ENCODE results near the gene FAM168B.

FAM168B gene

DNA sequence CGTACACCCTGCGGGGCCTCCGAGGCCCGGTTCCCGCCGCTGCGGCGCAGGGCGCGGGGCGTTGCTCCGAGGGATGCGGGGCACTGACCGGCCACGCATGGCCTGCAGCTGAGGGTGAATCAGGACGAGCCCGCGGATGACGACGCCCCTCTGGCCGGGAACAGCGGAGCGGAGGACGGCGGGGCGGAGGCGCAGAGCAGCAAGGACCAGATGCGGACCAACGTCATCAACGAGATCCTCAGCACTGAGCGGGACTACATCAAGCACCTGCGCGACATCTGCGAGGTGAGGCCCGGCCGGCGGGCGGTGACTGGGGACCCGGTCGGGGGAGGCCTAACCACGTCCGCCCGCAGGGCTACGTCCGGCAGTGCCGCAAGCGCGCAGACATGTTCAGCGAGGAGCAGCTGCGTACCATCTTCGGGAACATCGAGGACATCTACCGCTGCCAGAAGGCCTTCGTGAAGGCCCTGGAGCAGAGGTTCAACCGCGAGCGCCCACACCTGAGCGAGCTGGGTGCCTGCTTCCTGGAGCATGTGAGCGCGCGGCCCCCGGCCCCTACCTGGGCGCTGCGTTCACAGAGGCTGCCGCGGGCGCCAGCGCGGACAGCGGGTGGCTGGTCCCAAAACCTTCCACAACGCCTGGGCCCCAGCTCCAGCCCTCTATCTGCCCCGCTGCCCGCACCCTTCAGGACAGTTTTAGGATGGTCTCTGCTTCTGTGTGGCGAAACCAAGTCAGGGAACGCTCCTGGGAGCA, 53.2 kb downstream of the FAM168B start:
- DNase-seq (ENCODE audit: low spot score) = no peak

DNA sequence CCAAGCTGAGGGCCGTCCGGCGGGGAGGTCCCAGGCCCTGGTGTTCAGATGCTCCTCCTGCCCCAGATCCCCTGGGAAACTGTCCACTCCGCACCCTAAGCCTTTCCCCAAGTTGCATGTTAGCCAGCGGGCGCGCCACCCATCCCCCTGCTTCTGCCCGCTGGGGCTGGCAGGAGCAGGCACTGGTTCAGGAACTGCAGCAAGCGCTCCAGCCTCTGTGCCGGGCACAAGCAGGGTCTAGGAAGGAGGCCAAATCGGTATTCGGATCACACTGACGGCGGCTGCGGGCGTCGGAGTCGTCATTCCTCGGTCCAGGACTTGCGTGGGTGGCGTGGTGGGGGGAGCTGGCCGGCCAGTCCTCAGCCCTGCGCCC, 53.7 kb downstream of the FAM168B start:
- no peak for DNase-seq (ENCODE audit: low spot score)

DNA sequence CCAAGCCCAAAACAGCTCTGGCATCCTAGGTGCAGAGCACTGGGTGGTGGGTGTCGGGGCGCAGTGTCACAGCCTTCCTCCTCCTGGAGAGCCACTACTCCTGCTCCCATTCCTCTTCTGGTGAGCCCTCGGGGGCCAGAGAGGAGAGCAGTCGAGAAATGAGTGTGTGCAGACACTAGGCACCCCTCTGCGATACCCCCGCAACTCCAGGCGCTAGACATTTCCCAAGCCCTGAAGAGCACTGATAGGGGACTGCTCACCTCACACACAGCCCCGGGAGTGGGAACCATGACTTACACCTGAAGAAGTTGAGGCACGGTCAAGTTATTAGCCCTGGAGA, 54.2 kb downstream of the FAM168B start:
- DNase-seq (ENCODE audit: low spot score) = no peak

DNA sequence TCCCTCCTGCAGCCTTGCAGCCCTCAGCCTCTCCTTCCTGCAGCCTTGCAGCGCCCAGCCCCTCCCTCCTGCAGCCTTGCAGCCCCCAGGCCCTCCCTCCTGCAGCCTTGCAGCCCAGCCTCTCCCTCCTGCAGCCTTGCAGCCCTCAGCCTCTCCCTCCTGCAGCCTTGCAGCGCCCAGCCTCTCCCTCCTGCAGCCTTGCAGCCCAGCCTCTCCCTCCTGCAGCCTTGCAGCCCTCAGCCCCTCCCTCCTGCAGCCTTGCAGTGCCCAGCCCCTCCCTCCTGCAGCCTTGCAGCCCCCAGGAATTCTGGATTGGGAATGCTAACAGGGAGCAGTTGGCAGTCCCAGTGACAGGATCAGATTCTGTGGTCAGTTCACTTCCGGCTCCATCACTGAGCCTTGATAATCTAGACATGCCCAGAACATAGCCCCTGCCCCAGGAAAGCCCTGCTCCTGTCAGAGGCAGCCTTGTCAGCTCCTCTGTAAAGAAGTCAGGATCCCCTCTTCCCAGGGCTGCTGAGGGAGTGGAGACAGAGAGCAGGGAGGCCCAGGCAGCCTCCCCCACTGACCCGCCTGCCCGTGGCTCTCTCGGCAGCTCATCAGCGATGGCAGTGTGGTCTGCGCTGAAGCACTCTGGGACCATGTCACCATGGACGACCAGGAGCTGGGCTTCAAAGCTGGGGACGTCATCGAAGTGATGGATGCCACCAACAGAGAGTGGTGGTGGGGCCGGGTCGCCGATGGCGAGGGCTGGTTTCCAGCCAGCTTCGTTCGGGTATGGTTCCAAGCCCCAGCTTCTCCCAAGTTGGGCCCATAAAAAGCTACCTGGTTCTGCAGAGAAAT, 54.8 kb downstream of the FAM168B start:
- no peak for DNase-seq (ENCODE audit: low spot score)

DNA sequence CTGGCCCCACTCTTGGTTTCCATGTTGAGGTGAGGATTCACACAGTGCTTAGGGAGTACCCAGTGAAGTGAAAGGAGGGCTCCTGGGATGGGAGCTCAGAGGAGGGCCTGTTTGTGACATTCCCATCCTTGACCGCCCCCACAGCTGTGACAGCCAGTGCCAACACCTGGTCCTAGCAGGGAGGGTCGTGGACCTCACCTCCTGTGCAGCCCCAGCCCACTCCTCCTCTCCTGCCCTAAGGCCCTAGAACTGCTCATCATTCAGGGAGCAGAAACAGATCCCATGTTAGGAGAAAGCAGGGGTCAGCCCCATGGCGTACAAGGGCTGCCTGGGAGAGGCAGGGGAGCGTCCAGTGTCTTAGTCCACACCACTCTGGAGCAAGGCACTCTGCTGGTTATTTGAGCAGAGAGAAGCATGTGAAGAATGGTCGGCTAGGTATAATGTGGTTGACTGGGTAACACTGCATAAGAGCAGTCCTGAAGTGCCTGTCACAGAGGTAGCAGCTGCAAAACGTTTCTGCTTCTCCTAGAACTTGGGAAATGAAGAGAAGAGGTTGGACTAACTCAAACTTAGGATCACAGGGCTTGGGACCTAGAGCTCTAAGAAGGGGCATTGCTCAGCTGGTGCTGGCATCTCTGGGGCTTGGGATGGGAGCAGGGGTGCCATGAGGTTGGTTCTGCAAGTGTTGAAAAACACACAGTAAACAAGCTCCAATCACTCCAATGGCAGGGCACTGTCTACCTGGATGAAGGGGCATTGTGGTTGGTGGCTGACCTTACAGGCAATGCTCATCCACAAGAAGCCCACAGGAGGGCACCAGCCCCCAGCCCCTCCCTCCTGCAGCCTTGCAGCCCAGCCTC, 55.6 kb downstream of the FAM168B start:
- no peak for DNase-seq (ENCODE audit: low spot score)

DNA sequence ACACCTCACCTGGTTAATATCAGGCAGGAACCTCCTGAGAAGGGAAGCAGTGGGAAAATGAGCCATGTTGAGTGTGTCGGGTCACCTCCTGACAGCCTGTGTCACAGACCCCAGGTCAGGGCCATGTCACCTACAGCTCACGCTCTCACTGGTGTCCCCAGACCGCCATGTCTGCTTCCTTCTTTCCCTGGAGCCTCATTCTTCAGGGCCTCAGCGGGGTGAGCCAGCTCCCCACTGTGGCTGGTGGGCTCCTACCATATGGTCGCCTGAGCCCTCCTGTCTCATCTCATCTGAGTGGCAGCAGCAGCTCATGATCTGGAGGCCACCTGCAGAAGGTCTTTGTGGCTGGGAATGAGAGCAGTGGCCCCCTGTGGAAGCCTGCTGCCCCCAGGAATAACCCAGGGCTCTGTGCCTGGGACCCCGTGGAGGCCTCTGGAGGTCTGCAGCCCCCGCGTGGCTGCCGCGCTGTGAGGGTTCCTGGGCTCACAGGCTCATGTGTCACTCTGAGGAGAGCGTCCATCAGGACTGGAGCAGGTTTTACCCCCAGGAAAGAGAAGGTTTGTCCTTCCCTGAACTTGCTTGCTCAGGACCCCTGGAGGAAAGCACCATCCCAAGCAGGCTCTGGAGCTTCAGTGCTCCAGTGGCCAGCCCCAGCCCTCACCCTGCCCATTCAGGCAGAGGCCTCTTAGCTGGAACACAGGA, 56.4 kb downstream of the FAM168B start:
- no peak for DNase-seq (ENCODE audit: low spot score)

DNA sequence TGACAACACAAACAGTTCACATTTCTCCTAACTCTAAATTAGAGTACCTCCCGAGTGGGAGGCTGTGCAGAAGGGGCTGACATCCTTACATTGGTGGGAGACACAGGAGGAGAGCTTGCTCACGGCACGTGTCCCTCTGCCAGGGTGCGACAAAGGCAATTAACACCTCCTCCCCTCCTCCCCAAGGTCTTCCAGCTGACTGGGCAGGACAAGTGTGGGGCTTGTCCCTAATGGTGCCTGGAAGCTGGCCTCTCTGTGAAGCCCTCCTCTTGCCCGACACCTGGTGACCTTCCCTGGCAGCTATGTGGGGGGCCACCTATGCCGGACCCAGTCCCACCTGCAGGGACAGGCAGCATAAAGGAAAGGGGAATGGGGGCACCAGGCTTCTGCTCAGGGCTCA, 57.0 kb downstream of the FAM168B start:
- no peak for DNase-seq (ENCODE audit: low spot score)

DNA sequence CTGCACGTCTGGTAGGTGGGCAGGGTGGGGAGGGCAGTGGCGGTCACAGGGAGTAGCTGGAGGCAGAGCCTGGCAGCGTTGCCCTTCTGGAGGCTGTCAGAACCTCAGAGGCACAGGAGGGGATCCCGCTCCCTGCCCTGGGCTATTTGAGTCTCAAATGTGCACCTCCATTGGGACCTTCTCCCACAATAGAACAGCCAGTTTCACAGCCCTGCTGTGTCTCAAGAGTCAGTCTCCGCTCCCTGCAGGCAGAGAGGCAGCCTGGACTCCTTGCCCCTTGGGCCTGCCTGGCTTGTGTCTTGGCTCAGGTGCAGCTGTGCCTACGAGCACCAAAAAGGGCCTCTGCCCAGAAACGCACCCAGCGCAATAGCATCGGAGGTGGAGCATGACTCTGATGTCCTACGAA, 57.4 kb downstream of the FAM168B start:
- DNase-seq (ENCODE audit: low spot score) = no peak

DNA sequence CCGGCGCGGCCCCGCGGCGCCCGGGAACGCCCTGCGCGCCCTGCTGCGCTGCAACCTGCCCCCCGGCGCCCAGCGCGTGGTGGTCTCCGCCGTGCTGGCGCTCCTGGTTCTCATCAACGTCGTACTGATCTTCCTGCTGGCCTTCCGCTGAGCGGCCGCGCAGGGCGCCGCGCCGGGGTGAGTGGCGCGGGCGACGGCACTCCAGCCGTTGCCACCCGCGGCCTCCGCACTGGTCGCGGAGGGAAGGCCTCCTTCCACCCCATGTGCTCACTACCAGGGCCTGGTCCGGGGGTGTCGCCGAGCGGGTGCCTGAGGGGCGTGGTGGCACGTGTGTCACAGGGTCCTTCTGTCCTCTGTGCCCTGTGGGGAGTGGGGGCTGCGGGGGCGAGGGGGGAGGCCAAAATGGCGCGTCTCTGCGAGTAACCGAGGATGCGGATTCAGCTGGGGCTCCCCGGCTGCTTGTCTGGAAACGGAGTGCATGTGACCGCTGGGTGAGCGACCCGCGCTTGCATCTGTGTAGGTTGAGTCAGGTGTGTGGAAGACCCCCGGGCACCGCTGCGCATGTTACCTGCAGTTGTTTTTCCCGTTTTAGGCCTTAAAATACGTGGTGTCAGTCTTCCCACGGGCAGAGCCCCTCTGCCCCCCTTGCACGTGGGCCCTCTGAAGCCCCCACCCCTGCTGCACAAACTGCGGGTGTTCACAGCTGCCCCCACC, 58.0 kb downstream of the FAM168B start:
- no peak for DNase-seq (ENCODE audit: low spot score)

DNA sequence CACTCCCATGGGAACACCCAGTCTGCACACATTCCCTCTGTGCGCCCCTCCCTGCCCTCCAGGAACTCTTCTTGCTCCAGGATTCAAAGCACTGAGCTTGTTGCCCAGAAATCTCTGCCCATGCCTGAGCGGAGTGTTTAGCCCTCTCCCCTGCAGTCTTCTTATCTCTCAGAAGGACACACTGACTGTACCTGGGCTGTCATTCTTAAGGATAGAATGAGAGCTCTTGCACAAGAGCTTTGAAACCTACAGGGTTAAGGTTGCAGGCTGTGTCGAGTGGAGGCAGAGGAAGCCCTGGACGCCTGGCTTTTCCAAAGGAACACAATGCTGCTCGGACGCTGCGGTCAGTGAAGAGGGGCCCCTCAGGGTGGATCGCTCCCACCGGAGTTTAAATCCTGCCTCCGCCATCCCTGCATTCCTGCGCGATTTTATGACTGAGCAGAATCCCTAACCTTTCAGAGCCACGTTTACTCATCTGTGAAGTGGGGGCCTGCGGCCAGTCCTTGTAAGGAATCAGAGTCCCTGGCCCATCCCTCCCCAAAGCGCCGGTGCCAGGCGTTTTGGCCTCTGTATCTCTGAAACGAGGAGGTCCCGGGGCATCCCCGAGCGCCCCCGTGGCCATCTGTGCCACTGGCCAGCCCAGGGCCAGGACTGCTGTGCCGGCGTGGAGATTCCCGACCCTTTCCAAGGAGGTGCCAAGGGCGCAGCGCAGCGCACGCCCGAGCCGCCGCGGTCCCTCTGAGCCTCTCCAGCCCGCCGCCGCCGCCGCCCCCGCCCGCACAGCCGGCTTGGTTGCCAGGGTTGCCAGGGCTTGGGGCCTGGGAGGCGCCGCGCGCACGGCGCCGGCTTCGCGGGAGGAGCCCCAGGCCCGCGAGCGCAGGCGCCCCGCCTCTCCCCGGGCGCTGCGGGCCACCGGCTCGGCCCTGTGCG, 58.9 kb downstream of the FAM168B start:
- DNase-seq (ENCODE audit: low spot score) = no peak

DNA sequence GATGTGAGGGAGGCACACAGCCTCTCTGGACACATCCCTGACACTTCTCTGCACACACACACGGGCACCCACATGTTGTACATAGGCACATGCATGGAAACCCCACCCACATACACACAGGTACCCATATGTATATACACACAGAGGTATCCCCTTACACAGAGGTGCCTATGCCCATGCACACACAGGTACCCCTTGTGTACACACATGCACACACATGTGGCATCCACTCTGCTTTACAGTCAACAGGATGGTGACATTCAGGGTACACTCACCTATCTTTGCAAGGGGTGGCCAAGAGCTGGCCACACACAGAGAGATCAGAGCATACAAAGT, 59.5 kb downstream of the FAM168B start:
- DNase-seq (ENCODE audit: low spot score) = no peak

DNA sequence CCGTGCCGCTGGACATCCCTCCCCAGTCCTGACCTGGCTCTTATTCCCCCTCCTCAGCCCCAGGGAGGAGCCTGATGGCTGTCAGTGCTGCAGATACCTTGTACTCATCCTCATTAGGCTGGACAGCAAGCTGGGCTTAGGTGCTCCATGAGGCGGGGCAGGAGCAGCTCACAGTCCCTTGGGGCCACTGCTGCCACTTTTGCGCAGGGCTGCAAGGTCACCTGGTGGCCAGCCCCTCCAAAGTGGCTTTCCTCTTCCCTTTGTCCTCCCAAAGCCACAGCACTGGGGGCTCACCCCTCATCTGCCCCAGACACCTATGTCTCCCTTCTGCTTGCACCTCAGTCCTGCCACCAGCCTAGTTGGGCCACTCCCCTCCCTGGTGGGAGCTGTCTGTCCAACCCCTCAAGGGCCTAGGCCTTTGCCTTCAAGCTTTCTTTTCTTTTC, 60.8 kb downstream of the FAM168B start:
- DNase-seq (ENCODE audit: low spot score) = no peak

DNA sequence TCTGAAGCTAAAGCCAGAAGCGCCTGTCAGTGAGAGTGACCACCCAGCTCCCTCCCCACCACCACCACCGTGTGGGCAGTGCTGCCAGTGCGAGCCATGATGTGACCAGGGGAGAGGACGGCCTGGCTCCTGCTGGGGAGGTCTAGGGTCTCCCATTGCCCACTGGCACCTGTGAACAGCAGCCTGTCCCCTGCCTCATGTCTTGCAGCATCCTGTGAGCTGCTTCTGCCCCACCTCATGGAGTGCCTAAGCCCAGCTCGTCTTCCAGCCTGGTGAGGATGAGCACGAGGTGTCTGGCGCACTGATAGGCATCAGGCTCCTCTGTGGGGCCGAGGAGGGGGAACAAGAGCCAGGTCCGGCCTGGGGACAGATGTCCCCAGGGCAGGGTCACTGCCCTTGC, 61.4 kb downstream of the FAM168B start:
- no peak for DNase-seq (ENCODE audit: low spot score)

DNA sequence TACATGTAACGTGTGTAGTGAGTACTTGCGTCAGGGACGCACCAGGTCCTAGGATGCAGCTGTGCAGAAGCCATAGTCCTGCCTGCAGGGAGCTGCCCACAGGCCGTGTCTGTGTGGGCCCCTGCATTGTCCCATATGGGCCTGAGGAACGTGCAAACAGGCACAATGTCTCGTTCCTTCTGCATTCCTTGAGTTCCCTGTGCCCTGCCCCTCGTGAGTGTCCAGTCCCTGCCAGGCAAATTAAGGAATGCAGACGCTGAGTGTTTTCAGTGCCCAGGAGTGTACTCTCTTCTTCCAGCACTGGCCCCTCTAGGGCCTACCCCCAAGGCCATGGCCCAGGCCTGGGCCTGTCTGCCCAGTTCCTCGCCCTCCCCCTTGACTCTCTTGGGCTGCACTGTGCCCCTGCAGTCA, 61.8 kb downstream of the FAM168B start:
- DNase-seq (ENCODE audit: low spot score) = no peak

DNA sequence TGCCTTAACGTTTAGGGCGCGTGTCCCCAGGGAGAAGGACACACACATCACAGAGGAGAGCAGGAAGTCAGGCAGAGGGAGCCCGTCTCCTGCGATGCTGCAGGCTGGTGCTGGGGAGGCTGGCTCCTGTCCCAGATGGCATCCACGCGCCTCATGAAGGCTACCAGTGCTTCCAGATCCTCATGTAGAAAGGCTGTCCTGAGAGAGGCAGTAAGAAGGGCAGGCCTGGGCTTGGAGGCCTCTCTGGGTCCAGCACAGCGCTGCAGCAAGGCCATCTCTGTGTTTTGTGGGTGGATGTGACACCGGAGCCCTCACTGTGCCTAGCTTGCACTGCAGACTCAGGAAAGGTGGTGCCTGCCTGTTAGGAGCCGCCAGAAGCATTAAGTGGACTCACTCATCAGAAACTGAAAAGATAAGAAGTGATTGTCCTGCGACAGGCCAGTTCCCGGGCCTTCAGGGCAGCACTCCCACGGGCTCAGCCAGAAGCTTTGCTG, 62.7 kb downstream of the FAM168B start:
- no peak for DNase-seq (ENCODE audit: low spot score)

DNA sequence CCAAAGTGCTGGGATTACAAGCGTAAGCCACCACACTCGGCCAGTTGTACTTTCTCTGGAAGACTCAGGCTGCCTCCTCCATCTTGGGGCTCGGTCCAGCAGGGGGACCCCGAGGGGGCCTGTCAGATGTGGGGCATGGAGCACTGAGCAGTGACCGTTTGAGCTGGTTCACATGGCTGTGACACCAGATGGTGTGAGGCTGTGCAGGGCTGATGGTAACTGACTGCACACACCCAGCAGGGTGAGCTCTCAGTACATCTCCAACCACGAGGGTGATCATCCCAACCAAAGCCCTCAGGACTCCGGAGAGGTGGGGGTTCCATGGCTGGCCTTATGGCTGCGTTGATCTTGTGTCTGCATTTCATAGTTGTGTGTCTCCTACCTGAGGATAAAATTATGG, 63.4 kb downstream of the FAM168B start:
- DNase-seq (ENCODE audit: low spot score) = no peak

DNA sequence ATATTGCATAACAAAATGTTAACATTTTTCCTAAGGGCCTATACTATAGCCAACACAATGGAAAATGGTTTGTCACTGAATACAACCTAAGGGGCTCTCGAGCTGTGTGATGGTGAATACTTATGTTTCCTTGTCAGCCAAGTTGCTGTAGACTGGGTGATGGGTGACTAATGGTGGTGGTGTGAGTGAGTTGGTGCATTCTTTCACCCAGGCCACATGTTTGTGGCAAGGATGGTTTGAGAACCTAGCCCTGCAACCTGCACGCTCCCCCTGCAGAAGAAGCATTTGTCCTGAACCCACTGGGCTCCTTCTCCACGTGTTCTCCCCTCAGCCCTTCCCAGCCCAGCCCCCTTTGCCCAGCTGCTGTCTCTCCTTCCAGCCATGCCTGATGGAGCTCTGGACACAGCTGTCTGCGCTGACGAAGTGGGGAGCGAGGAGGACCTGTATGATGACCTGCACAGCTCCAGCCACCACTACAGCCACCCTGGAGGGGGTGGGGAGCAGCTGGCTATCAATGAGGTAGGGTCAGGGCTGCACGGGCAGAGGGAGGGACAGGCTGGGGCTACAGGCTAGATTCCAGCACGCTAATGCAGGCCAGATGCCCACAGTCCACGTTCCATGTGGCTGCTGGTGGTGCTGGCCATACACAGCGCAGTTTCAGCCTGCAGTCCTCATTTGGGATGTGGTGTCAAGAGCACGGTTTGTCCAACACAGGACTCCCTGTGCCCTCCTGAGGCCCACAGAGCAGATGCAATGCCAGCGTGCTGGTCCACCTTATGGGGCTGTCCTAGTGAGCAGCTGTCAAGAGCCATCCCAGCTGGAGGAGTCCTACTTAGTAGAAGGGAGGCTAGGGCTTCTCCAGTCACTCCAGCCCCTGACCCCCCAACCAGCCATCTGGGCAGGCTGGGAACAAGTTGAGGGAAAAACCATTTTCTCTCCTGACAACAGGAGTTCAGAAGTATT, 65.4 kb downstream of the FAM168B start:
- no peak for DNase-seq (ENCODE audit: low spot score)

DNA sequence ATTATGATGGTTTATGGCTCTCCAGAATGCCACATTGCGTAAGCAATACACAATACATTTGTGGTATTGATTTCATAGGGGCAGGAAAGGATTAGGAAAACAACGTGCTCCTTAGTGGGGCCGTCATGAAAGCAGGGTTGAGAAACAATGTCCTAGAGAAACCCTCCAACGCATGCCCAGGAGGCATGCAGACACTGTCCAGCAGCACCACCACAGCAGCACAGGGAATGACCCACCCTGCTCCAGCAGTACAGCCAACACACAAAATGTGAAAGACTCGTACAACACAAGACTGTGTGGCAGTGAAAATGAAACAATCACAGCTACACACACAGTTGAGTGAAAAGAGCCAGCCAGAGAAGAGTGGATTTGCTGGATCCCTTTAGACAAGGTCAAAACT, 66.3 kb downstream of the FAM168B start:
- DNase-seq (ENCODE audit: low spot score) = no peak

DNA sequence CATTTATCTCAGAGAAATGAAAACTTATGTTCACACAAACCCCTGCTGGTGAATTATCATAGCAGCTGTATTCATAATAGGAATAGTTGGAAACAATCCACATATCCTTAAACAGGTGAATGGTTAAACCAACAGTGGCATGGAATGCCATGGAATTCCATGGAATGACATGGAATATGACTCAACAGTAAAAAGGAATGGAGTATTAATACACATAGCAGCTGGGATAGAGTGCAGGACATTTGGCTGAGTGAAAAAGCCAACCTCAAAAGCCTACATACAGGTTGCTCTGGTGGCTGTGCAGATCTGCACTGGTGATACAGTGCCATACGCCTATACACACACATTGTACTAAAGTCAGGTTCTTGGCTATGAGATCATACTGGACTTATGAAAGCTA, 69.5 kb downstream of the FAM168B start:
- no peak for DNase-seq (ENCODE audit: low spot score)
